Skin epidermis (tissue), 12 donors: ENCODE results near the gene ROCK2.
"Not testable (repeated sequence)": the region's sequence is repeated elsewhere in the genome, so short reads cannot be mapped to it uniquely, and the experiment has no call there.

ENCODE experiments used
- H3K27ac ChIP-seq, 21 experiments: fragments of 200-600 bp; sonication (generic) in 11 of 21; one replicate each; pipeline ENCODE4 v1.5.0; 2020; ENCODE audit warnings: mild to moderate bottlenecking in 3 of 21, inconsistent platforms in 2 of 21, moderate library complexity in 2 of 21
- H3K4me3 ChIP-seq, 7 experiments: fragments of 200-600 bp; sonication (generic) in 2 of 7; one replicate each; pipeline ENCODE4 v1.5.0; 2020; ENCODE audit warnings: inconsistent platforms in 2 of 7, mild to moderate bottlenecking in 2 of 7, moderate library complexity in 1 of 7

The ROCK2 gene

DNA sequence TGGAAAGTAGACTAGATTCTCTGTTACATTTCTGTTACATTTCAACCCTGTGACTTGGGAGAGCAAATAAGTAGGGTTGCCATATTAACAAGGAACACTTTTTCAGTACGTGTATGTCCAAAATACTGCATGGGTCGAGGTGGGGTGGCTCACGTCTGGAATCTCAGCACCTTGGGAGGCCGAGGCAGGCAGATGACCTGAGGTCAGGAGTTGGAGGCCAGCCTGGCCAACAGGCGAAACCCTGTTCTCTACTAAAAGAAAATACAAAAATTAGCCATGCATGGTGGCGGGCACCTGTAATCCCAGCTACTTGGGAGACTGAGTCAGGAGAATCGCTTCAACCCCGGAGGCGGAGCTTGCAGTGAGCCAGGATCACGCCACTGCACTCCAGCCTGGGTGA lies 178.0 kb downstream of the ROCK2 start:
- H3K4me3 ChIP-seq = no peak overlapping the region
- no peak overlapping the region for H3K27ac ChIP-seq

DNA sequence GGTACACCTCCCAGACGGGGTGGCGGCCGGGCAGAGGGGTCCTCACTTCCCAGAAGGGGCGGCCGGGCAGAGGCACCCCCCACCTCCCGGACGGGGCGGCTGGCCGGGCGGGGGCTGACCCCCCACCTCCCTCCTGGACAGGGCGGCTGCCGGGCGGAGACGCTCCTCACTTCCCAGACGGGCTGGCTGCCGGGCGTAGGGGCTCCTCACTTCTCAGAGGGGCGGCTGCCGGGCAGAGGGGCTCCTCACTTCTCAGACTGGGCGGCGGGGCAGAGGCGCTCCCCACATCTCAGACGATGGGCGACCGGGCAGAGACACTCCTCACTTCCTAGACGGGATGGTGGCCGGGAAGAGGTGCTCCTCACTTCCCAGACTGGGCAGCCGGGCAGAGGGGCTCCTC lies 179.4 kb downstream of the ROCK2 start:
- H3K27ac ChIP-seq = not testable (repeated sequence)

DNA sequence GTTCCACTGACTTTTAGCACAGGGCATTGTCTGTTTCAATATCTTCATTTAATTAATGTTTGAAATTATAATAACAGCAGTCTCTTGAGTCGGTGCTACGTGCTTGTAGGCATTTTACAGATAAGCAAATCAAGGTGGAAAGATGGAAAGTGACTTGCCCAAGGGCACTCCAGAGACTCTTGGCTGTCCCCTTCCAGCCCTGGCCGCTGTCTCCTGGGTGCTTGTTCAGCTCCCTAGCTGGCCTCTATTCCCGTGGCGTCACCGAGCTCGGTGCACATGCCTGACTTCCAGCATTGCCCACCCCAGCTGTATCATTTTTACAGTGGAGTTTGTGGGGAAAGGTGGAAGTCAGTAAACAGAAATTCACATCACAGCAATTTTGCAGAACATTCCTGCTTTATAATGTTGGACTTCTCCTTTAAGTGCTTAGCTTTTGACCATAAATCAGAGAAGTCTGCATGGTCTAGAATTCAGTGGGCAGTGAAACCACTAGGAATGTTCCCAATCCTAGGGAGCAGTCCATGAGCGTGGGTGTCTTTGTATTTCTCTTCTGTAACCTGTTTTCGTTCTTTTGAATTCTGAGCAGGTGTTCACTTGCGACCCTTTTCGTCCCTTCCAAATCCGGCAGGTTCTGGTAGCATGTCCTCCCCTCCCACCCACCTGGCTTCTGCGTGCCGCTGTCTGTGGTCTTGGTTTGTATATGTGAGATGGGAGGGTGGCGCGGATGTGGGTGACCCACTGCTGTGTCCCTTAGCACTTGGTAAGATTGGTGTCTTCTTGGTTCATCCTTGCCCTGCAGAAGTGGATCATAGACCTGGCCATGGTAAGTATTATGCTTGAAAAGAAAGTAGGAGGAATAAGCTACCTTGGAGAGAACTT lies 180.8 kb downstream of the ROCK2 start:
- Histone ChIP-seq H3K27ac (no peak overlapping the region), H3K4me3 (no peak overlapping the region)

More for the DNA sequence above, 179.4 kb downstream of the ROCK2 start:
- not testable (repeated sequence) for H3K4me3 ChIP-seq

DNA sequence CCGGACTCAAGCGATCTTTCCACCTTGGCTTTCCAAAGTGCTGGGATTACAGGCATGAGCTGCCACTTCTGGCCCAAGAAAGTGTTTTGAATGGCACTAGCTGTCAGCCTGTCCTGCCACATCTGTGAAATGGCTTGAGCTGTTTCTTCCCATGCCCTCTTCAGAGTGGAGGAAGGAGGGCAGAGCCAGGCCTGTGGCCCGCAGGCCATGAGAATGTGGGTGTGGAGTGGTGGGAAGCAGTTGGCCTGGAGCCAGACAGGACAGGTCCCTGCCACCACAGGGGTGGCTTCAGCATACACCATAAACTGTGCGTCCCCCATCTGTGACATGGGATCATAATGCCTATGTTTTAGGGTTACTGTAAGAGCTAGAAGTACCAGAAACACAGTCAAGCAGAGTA lies 182.7 kb downstream of the ROCK2 start:
- Histone ChIP-seq H3K27ac (peak overlapping the region in 3 of 21 experiments; percentile 39 to 77 (median 46)), H3K4me3 (no peak overlapping the region)

DNA sequence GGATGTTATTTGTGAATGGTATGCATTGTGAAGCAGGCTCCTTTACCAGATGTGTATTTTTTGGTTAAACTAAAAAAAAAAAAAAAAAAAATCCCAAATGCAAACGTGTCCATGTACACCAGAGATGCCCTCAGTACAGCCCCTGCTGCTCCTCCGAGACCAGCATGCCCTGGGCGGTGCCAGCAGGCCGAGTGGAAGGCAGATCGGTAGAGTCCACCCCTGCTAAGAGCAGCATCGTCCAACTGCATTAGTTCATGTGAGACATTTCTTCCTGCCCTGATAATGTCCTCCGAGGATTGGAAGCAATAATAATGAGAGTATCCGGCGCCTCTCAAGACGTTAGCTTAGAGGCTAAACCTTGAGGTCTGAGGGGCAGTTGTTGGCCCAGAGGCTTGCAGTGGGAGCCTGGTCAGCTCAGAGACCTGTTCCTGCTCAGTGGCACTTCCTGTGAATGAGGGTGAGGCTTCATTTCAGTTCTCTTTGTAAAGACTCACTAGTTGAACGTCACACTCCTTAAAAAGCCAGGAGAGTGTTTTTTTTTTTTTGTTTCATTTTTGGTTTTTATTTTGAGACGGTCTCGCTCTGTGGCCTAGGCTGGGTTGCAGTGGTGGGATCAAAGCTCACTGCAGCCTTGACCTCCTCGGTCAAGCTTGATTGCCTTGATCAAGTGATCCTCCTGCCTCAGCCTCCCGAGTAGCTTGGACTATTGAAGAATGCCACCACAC lies 183.5 kb downstream of the ROCK2 start:
- peak overlapping the region in 5 of 21 experiments; percentile 31 to 77 (median 46) for H3K27ac ChIP-seq

DNA sequence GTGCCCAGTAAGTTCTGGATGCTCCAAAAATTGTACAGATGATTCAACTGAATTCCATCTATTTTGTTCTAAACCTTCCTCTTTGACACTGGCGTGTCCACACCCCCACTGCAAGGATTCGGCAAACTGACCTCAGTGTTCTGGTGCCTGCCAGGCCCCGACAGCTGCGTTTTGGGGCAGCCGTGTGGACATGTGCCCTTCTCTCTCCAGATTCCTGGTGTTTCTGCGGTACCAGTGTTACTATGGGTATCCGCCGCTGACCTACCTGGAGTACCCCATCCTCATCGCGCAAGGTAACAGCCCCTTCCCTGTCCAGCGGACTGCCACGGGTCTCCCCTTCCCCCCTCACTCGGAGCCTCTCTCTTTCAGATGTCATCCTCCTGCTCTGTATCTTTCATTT lies 184.2 kb downstream of the ROCK2 start:
- Histone ChIP-seq H3K27ac (peak overlapping the region in 1 of 21 experiments; percentile 39), H3K4me3 (no peak overlapping the region)

More for the DNA sequence above, 183.5 kb downstream of the ROCK2 start:
- H3K4me3 ChIP-seq = no peak overlapping the region

DNA sequence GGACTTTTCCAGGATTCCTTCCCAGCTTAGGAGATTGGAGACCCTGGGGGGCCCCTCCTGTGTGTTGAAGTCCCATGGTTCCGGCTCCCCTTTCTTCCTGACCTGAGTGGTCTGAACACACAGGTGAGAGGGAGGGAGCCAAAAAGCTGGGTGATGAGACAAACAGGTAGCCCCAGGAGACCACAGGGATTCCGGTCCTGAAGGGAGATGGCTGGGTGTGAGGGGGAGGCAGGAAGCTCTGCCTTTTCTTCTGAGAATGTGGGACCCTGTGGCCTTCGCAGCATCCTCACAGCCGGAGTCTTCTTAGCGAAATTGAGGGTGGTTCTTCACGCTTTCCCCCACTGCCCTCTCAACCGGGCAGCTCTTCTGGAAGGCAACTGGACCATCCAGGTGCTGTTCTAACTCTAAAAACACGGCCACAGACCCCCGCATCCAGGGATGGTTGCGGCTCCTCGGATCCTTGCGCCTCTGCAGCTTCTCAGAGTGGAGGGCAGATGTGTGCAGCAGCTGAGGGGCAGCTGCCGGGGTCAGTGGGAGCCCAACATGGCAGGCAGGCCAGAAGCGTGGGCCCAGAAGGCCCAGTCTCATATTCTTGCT lies 184.8 kb downstream of the ROCK2 start:
- no peak overlapping the region for H3K27ac ChIP-seq
- no peak overlapping the region for H3K4me3 ChIP-seq

DNA sequence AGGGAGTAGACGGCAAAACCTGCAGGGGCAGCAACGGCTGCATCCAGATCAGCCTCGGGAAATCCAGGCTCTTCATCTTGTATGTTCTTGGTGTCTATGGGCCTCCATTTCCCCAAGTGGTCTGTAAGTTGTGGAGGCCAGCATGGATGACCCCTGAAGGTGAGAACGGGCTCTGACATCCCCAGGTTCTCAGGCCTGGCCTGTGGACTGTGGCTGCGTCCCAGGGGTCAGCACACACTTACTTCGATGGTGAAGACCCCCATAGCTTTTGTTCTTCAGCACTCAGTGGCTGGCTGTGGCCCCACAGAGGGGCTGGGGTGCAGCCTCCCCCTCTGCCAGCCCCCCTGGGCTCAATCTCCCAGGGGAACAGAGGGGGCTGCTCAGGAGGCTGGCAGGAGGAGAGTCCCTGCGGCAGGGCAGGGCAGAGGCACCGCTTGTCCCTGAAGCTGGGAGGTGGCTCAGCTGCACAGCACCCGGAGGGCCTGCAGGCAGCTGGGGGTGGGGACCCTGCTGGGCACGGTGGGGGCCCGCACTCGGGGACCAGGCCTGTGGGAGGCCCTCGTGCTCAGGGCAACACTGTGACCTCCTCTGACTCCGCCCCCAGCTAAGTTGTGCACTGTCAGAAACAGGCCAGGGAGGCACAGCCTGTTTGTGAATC lies 185.4 kb downstream of the ROCK2 start:
- Histone ChIP-seq H3K4me3 (no peak overlapping the region), H3K27ac (no peak overlapping the region)

DNA sequence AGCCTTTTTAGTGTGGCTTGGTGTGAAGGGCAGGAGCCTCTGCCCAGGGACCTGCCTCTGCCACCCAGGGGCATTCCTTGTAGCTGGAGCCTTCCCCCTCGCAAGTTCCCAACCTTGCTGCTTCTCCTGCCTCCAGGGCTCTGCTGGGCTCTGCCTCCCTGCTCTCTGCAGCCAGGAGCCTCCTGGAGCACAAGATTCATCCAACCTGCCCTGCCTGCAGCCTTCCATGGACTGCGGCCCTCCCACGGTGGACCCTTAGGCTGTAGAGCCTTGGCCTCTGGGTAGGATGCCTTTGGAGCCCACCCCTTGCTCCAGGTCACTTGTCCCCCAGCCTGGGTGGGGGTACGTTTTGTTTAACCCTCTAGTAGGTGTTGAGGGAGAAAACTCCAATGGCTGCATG lies 186.7 kb downstream of the ROCK2 start:
- Histone ChIP-seq H3K4me3 (no peak overlapping the region), H3K27ac (no peak overlapping the region)

DNA sequence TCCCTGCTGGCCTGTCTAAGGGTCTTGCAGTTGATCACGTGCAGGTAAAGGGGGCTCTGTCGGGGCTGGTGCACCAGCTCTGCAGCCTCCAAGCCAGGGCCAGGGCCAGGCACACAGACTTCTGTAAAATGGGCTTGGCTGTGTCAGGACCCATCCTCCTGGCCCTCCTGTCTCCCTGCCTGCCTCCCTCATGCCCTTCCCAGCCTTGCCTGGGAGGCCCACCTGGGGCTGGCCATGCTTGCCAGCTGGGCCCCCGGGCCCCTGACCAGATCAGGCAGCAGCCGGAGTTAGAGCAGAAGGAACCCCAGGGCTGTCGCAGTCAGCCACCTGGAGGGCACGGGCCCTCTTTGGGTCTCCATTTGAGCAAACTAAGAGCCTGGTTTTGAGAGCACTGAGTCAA lies 187.1 kb downstream of the ROCK2 start:
- no peak overlapping the region for H3K27ac ChIP-seq
- H3K4me3 ChIP-seq = no peak overlapping the region

DNA sequence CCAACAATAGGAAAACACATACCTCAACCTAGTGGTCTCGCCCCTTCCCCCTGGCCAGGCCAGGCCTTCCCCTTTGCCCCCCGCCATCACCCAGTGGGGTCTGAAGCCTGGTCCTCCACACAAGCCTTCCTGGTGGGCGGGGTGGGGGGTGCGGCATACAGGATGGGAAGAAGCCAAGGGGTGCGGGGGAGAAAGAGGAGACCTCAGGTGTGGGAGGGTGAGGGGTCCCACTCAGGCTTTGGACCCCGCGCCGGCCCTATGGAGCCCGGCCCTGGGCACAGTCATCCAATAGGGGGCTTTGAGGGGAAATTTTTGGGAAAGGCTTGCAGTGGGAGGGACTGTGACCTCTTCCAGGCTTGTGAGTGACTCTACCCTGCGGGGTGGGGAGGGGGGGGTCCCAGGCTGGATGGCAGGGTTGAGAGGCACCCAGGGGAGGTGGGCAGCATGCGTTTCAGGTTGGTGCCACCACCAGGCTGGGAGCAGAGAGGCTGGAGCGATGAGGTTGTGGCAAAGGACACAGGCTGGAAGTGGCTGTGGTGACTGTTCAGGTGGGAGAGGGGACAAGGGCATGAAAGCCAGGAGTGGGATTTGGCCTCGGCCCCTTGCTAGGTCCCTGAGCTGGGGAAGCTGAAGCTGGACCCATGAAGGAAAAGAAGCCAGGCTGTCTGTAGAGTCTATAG lies 187.9 kb downstream of the ROCK2 start:
- H3K4me3 ChIP-seq = peak overlapping the region in 1 of 7 experiments; percentile 65
- no peak overlapping the region for H3K27ac ChIP-seq

DNA sequence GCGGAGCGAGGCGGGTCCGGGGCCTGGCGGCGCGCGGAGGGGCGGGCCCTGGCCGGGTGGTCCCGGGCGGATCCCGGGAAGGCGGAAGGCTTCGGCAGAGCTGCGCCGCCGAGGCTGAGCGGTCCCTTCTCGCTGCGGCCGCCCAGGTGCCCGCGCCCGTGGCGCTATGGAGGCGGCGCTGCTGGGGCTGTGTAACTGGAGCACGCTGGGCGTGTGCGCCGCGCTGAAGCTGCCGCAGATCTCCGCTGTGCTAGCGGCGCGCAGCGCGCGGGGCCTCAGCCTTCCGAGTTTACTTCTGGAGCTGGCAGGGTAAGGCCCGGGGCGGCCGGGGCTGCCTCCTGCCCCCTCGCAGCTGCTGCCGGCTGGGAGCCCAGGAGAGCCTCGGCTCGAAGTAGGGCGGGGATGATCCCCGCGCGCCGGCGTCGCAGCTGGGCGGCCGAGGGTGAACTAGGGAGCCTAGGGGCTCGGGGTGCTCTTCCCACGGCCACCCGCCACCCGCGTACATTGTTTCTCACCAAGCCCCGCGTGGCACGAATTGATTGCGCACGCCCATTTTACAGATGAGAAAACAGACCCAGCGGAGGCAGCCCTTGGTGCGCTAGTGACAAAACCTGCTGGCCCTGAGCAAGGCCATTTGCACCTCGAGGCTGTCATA lies 188.9 kb downstream of the ROCK2 start, which contains the start of gene SLC66A3:
Gene SLC66A3 (plus strand): TSS at position 87 of the 655 bp plus-strand sequence. CDS start 80 bp downstream, at position 167.
- H3K27ac ChIP-seq = peak within 1 kb of the TSS; percentile 54 to 95 (median 88)
- H3K4me3 ChIP-seq = peak within 1 kb of the TSS; percentile 51 to 77 (median 70)

DNA sequence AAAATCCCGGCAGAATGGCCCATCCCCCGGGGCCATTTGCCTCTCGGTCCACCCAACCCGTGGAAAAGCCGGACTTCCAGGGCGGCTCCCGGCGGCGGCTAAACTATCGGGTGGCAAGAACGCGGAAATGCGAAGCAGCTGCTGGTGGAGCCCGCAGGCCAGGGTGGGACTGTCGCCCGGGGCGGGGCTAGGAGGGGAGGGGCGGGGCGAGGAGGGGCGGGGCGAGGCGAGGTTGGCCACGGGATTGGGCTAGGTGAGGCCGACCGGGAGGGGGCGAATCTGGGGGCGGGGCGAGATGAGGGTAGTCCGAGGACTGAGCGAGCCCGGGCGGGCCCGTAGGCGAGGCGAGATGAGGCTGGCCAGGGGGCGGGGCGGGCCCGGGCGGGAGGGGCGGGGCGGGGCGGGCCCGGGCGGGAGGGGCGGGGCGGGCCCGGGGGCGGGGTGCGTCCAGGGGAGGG lies 189.5 kb downstream of the ROCK2 start:
- H3K27ac ChIP-seq = peak overlapping the region in 20 of 21 experiments; percentile 54 to 95 (median 88)
- H3K4me3 ChIP-seq = peak overlapping the region; percentile 51 to 77 (median 70)

DNA sequence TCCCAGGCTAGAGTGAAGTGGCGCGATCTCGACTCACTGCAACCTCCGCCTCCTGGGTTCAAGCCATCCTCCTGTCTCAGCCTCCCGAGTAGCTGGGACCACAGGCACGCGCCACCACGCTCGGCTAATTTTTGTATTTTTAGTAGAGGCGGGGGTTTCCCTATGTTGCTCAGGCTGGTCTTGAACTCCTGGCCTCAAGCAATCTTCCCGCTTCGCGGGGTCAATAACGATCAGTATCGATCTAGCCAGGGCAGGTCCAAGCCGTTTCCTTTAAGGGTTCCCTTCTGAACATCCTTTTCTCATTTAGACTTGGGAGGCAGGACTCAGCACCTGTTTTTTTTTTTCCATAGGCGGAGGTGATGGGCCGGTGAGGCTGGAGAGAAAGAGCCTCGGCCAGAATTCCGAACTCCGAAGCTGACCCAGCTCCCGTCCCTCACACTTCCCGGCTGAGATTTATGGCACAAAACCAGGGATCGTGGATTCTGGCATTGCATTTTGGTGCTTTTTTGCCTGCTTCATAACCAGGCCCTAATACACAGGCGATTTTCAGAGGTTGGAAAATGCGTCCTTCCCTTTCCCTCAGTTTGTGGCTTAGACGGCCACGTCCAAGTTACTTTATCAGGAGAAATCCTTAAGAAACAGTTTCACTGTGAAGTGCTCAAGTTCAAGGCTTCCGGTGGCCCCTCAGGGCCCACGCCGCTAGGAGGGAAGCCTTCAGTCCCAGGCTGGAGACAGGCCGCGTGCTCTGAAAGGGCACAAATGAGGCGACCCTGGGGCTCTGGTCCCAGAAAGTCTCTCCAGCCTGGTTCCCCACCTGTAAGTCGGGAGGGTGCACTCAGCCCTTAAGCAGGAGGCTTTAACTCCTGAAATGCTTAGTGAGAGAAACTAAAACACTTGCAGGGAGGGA lies 190.2 kb downstream of the ROCK2 start:
- peak overlapping the region in 20 of 21 experiments; percentile 54 to 95 (median 88) for H3K27ac ChIP-seq
- H3K4me3 ChIP-seq = peak overlapping the region; percentile 19 to 48 (median 39)

DNA sequence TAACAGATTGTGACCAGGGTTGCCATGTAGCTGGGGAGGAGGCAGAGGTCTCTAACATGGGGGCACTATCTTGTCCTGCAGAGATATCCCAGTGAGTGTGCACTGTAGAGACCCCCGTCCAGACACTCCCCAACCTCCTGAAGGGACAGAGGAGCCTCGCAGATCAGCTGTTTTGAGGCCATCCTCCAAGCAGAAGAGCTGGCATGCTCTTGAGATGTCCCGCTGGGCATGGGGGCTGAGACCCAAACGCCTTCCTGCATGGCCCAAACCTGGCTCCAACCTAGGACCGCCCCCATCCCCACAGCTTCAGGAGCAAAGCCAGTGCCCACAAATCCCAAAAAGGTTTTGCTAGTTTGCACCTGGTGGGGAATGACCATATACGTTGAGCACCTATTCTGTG lies 191.8 kb downstream of the ROCK2 start:
- Histone ChIP-seq H3K27ac (no peak overlapping the region), H3K4me3 (no peak overlapping the region)

DNA sequence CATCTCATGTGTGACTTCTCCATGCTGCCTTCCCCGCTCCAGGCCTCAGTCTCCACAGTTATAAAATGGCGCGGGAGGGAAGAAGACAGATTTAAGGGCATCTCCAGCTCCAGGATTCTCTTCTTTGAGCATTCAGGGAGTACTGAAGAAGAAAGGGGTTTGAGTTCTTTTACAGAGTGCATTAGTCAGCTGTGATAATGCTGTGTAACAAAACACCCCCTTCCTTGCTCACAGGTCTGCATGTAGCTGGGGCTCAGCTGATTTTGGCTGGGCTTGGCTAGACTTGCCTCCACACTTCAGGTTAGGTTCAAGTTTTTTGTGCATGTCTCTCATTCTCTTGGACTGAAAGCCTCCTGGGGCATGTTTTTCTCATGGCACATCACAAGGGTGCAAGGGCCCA lies 197.2 kb downstream of the ROCK2 start:
- Histone ChIP-seq H3K27ac (no peak overlapping the region), H3K4me3 (no peak overlapping the region)

DNA sequence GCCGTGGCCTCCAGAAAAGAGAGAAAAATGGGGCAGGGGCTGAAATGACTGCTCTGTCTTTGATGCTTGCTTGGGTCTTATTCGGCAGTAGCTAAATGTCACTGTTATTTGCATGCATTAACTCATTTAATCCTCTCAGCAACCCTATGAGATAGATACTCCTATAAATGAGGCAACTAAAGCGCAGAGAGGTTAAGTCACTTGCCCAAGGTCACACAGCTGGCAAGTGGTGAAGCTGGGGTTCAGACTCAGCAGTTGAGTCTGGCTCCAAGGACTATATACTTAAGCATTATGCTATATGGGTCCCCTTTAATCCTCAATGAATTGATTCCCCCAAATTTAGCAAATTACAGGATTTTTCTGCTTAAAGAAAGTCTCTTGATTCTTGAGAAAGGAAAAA lies 198.4 kb downstream of the ROCK2 start:
- Histone ChIP-seq H3K4me3 (no peak overlapping the region), H3K27ac (no peak overlapping the region)

DNA sequence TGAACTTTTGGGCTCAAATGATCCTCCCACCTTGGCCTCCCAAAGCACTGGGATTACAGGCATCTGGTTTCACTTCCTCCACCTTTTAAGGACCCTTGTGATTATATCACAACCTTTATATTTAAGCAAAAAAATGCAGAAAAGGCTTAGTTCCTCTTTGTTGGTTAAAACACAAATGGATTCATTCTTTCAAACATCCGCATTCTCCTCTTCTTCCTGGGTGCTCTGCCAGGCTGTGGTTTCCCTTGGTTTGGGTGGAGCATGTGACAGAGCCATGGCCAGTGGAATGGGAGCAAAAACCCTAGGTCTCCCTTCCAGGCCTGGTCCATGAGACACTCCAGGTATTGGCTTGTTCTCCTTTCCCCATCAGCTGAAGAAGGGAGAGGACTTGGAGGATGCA lies 199.1 kb downstream of the ROCK2 start:
- no peak overlapping the region for H3K27ac ChIP-seq
- H3K4me3 ChIP-seq = no peak overlapping the region
